Inferior parietal cortex (tissue), 1 donor: ENCODE results near the gene SACM1L.

Source experiments
- DNase-seq: peaks from one replicate; pipeline ENCODE4 v3.0.0-alpha.2; 2016; ENCODE audit errors: extremely low spot score

SACM1L gene

DNA sequence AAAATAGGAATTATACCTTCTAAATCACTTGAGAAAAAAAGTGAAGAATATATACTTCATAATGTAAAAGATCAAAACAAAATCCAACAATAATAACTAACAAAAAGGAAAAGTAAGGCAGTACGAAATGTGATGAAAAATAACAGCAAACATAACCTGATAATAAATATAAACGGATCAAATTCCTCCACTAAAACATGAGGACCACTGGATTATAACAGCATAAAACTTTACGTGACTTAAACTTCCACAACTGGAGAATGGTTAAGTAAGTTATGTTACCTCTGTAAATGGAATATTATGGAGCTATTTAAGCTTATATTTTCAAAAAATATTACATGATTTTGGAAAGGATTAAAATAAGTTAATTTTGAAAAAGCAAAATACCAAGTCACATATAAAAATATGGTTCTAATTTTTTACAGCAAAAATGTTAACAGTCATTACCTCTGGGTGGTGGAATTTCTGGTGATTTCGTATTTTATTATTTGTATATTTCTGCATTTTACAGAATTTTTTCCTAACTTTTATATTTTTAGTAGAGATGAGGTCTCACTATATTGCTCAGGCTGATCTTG is 100.1 kb downstream of the SACM1L start:
- no peak for DNase-seq

DNA sequence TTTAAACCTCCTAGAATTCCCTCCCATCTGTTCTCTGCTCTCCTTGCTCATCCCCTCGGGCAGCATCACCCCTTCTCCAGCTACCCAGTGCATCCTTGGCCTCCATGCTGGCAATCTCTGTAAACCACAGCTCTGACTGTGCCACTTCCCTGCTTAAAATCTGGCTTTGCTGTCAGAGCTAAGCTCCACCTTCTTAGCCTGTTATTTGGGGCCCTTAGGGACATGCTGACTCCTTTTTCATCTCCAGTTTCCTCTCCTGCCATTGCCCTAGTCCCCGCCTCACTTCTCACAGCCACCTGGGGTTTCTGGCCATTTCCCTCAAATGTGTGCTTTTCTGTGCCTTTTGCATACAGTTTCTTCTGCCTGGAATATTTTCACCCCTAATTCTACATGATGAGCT is 101.4 kb downstream of the SACM1L start:
- DNase-seq = no peak

DNA sequence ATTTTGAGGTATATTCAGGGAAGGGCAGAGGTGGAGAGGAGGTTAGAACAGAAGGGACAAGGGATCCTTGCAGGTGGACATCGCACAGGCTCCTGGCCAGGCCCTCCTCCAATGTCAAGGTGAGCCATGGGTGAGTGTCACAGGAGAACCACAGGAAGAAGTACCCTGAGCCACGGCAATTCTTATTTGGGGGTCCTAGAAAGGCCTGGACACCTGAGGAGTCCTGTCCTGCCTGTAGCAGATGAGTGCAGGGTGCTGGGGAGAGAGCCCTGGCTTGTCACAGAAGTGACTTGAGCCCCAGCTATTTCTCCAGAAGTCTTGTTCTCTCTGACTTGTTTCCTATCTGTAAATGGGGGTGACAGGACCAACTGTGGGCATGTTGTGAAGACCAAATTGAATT is 102.8 kb downstream of the SACM1L start:
- no peak for DNase-seq

DNA sequence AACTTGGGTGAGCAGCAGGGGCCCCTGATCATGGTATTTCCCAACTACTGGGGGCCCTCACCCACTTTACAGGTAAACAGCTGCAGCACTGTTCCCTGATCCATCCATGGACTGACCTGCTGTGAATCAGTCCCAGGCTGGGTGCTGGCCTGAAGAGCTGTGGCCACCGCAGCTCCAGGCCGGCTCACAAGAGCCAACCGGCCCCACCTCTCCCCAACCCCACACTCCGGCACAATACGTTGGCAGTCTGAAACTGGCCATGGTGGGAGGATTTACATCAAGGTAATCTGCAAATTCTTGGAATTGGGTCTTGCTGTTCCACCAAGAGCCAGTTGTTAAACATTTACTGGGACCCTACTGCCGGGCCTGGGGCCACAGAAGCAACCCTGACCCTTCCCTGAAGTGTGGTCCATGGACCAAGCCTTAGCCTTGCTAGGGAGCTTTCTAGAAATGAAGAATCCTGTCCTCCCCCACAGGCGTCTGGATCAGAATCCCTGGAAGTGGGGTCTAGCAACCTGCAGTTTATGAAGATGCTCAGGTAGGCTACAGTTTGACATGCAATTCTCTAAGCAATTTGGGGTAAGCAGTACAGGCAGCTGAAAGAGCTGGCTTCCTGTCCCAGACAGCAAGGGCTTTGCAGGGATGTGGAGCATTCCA is 103.4 kb downstream of the SACM1L start:
- DNase-seq = no peak

DNA sequence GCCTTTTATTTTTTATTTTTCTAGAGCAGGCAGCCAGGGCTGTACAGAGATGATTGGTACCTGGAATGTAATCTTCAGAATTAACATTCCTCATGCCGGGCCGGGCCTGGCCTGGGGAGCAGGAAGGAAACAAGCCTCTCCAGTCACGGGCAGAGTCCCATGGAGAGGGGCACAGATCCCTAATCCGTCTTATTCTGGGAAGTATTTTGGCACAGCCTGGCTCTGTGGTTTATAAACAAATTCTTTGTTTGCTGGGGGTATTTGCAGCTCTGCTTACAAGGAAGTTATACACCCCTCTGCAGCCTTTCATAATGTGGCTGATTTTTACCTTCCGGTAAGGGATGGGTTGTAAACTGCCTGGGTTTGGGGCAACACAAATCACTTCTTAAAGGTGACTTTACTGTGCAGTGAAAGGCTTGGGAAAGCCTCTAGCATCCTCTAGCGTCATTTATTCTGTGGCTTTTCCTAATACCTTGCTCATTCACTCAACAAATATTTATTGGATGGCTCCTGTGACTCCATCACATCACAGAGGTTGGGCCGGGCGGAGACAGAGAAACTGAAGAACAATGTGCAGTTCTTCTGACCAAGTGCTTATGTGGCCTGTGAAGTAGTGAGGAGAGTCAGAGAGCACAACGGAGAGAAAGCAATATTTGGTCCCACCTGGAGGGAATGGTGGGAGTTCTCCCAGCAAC is 104.4 kb downstream of the SACM1L start:
- DNase-seq = no peak

DNA sequence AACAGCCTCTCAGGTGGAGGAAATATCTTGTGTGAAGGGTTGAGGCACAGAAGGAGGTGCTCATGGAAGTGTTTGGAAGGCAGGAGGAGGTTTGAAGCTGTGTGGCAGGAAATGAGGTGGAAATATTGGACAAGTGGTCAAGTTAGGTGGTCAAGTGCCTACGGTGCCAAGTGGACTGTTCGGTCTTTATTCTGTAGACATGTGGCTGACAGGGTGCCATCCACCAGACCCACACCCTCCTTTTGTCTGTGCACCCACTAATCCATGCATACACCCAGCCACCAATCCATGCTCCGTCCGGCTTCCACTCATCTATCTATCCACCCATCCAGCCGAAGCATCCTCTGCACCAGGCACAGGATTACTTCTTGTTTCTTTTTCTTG is 105.0 kb downstream of the SACM1L start:
- DNase-seq = no peak

DNA sequence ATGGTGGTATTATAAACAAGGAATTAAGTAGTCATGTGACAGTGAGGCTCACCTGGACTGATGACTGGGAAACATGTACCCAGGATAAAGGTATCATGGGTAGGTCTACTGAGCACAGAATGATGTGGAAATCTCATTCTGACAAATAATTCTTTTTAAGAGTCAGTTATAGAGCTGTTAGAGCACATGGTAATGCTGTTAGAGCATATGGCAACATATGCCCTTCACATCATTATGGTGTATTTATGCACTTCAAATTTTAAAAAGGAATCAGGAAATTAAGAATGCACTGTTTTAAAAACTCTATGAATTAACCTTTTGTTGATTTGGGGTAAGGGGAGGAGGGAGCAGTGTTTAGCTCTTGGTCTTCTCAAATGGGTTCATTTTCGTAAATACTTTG is 105.5 kb downstream of the SACM1L start:
- no peak for DNase-seq
